ENCODE data around the gene TMEM14B.
"Not testable (repeated sequence)": the region's sequence is repeated elsewhere in the genome, so short reads cannot be mapped to it uniquely, and the experiment has no call there.

The TMEM14B gene

DNA sequence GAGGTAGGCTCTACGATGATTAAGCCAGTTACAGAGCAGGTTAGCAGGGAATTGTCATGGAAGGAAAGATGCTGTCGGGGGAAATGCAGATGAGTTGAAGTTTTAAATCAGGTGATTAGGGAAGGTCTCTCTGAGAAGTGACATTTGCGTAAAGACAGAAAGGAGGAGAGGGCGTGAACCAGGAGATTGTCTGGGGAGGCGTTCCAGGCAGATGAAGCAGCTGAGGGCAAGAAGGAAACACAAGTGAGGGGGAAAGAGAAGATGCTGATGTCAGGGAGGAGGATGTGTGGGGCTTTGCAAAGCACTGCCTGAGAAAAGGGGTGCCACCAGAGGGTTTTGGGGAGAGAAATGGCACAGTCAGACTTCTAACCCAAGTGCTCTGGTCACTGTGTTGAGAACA lies 2.5 kb upstream of the TMEM14B start:
- DNase-seq (ENCODE audit: low read depth in 3 of 3), result no peak

DNA sequence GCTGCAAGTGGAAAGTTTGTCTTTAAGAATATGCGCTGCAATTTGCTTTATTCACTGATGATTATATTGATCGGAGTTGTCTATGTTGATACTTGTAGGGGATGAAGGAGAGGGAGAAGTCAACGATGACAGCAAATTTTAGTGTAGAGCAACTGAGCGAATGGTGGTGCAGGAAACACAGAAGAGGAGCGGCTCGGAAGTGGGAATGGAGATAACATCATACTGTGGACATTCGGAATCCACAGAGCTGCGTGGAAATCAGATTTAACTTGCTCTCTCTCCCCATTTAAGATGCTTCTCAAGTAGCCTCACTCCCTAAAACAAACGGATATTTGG lies 722 bp upstream of the TMEM14B start:
- DNase-seq (ENCODE audit: low read depth in 3 of 3), result no peak

- DNase-seq (ENCODE audit: low read depth in 3 of 3), result no peak
These were observed 2.1 kb downstream of the TMEM14B start for GRCh38 chr6:10749734-10750133.

GRCh38 chr6:10750568-10750967 lies 3.0 kb downstream of the TMEM14B start:
- DNase-seq (ENCODE audit: low read depth in 3 of 3), result not testable (repeated sequence)

GRCh38 chr6:10751757-10752156 lies 4.2 kb downstream of the TMEM14B start:
- DNase-seq (ENCODE audit: low read depth in 3 of 3), result not testable (repeated sequence)

DNA sequence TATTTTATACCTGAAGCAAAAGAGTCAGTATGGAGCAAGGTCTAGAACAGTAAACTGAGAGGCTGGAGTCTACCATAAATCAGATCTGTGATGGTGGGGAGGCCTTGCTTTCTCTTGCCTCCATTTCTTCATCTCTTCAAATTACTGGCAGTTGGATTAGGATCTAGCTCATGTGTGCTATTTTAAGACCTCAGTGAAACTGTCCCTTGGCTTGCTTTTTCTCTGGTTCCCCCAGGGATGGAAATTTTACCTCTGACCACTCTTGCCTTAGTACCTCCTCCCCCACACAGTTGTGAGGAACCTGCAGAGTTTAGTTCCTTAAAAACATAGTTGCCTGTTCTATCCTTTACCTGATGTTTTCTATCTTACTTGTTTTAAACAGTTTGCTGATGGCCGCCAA lies 8.5 kb downstream of the TMEM14B start:
- no peak for DNase-seq (ENCODE audit: low read depth in 3 of 3)

- DNase-seq (ENCODE audit: low read depth in 3 of 3), result no peak
These were observed 11.8 kb downstream of the TMEM14B start for GRCh38 chr6:10759312-10759839.

DNA sequence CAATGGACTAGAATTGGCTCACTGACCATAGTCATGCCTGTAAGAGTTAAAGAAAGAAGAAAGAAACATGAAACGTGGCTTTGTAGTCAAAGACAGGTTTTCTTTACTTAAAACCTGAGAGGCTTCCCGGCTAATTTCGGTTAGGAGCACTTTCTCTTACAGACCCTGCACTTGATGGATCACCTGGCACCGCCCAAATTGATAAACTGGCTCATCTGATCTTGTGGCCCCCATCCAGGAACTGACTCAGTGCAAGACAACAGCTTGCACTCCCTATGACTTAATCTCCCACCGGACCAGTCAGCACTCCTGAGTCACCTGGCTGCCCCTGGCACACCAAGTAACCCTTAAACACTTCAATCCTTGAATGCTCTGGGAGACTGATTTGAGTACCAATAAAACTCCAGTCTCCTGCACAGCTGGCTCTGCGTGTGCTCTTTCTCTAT lies 12.3 kb downstream of the TMEM14B start:
- DNase-seq (ENCODE audit: low read depth in 3 of 3), result no peak

GRCh38 chr6:10763006-10763405 lies 15.4 kb downstream of the TMEM14B start:
- DNase-seq (ENCODE audit: low read depth in 3 of 3), result no peak

- DNase-seq (ENCODE audit: low read depth in 3 of 3), result no peak
These were observed 21.8 kb downstream of the TMEM14B start for GRCh38 chr6:10769419-10769818.

DNA sequence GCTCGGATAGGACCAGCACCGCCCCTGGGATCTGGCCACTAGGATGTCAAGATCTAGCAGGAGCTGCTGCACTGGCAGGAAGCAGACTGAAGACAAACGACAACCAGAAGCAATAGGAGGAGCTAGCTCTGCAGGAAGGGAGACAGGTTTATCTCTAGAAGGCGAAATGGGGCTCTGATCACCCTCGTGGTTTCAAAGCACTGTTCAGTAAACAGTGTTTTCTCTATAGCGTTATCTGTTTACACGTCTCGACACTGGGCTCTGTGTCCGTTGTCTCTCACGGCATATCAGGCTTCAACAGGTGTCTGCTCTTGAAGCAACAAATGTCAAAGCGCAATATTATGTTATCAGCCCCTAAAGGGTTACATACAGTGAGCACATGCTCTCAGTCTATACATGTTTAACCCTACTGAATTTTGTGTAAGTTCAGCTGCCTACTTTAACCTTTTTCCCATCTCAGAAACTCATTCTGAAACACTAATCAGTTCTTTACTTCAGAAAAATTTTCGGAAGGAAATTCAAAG lies 23.8 kb downstream of the TMEM14B start:
- no peak for DNase-seq (ENCODE audit: low read depth in 3 of 3)

GRCh38 chr6:10778230-10778629 lies 30.6 kb downstream of the TMEM14B start:
- DNase-seq (ENCODE audit: low read depth in 3 of 3), result no peak

DNA sequence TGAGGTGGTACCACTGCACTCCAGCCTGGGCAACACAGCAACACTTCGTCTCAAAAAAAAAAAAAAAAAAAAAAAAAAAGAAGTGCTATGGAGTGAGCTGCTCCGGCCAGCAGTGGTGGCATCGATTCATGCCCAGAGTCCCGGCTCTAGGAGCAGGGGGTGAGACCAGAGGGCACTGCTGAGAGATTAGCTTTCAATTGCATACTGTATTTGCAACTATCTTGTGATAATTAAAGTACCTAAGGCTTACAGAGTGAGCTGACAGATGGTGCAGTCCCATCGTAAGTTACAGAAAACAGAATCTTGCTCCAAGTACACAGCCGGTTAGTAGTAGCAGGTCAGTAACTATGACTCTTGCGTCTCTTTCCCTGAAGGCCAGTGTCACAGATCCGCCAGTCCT lies 31.5 kb downstream of the TMEM14B start:
- no peak for DNase-seq (ENCODE audit: low read depth in 3 of 3)

DNA sequence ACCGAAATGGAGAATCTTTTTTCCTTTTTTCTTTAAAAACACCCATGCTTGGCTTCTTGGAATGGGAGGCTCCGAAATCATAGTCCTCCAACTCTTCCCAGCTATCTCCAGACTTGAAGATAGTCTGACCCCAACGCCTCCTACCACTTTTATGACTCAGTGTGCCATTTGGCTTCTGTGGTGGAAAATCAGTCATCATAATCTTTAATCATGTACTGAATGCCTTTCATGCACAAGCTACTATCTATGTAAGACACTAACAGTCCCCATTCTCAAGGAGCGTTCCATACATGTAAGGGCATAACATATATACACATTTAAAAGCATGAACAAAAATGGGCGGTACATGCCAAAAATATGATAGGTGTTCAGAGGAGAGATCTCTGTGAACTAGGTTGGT lies 44.1 kb downstream of the TMEM14B start:
- DNase-seq (ENCODE audit: low read depth in 3 of 3), result no peak

GRCh38 chr6:10792101-10792500 lies 44.5 kb downstream of the TMEM14B start:
- no peak for DNase-seq (ENCODE audit: low read depth in 3 of 3)

GRCh38 chr6:10793035-10793434 lies 45.4 kb downstream of the TMEM14B start:
- no peak for DNase-seq (ENCODE audit: low read depth in 3 of 3)

DNA sequence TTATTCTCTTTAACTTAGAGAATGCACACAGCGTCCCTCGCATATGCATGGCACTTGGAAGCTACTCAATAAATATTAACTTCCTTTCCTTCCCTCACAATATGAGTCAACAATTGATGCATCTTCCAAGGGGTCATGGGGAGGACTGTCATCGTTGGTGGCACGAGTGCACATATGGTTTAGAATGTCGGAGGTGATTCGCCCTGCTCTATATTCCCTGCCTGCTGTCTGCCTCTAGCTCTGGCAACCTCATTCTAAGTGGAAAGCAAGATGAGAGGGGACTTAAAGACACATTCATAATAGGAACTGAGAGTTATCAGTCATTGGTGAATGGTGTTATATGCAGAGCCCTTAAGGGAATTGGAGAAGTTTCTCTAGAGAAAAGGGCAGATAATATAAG lies 46.1 kb downstream of the TMEM14B start:
- DNase-seq (ENCODE audit: low read depth in 3 of 3), result no peak

- no peak for DNase-seq (ENCODE audit: low read depth in 3 of 3)
These were observed 46.6 kb downstream of the TMEM14B start for GRCh38 chr6:10794239-10794638.

DNA sequence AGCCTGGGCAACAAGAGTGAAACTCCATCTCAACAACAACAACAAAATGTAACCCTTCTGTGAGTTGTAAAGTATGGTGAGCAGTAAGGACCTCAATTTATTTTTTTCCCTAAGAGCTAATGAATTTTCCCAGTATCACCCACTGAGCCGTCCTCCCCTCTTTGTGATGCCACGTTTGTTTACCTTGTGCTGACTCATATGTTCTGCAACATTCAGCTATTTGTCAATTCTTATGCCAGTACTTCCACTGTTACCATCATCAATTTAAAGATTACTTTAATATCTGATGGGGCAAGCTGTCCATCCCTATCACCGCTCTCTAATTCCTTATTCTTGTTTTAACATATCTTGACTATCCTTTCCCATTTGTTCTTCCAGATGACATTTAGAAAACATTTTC lies 53.2 kb downstream of the TMEM14B start:
- DNase-seq (ENCODE audit: low read depth in 3 of 3), result no peak

DNA sequence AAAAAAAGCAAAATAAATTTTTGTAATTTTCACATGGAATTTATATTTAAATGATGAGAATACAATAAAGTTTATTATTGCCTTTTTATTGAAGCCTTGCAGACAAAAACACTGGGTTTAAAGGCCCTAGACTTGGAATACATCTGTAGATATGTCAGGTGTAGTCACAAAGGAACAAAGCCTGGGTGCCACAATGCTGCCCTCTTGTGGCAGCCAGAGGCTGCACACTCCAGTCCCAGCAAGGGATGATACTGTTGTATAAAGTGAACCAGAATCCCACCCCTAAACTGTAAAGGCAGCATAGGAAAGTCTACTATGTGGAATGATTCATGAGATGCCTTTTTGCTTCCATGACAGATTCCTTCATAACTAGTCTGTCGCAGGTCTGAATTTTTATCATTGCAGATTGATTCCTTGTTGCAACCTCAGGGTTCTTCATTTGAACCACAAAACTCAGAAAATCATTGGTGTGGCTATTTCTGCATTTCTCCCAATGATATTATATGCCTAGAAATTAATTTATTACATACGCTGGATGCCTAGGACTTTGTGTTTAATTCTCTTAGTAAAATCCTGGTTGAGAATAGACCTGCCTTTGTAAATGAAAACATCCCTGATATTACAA lies 53.7 kb downstream of the TMEM14B start:
- peak; percentile 29 to 47 (median 34) for DNase-seq (ENCODE audit: low read depth in 3 of 3)
